Measurements from ENCODE around the gene TMEM245. TPM values are rescaled to one million over a fixed set of nuclear protein-coding genes. Genes with fewer than 3 reads are reported as not detected.

The TMEM245 gene
- total RNA-seq, 1 donor from 2014 or later: 85.3 TPM

DNA sequence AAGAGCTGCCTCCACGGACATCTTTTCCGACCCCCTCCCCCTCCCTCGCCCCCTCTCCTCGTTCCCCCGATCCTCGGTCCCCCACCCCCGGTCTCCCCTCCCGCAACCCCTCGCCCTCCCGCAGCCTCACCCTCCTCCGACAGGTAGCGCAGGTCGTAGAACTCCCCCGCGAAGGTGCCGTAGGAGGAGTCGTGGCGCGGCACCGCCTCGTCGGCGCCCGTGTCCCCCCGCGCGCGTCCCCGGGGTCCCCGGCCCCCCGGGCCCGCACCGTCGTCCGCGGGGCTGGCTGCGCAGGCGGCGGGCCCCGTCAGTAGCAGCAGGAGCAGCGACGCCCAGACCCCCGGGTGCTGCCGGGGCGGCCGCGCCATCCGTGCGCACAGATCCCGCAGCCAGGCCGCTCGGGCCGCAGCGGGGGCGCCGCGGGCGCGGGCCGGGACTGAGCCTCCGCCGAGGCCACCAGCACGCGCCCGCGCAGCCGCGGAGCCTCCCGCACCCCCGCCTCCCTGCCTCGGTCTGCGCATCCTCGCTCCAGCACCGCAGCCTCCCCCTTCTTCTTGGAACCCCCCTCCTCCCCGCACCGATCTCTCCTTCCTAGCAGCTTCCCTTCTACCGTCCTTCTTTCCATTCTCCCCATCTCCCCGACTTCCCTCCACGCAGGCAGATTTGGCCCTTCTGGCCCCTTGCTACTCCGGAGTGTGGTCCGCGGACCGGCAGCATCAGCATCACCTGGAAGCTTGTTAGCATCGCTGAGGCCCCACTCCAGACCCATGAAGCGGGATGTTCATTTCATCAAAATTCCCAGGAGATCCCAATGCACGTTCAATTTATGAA, 47.2 kb upstream of the TMEM245 start, which contains the start of gene FRRS1L:
Gene FRRS1L, minus strand, starts transcription at position 479 of the 831 bp plus-strand sequence. Its CDS starts 111 bp downstream, at position 368.
- peaks cover 17% of the 10 kb centered on the region for H3K4me1 Mint-ChIP-seq

DNA sequence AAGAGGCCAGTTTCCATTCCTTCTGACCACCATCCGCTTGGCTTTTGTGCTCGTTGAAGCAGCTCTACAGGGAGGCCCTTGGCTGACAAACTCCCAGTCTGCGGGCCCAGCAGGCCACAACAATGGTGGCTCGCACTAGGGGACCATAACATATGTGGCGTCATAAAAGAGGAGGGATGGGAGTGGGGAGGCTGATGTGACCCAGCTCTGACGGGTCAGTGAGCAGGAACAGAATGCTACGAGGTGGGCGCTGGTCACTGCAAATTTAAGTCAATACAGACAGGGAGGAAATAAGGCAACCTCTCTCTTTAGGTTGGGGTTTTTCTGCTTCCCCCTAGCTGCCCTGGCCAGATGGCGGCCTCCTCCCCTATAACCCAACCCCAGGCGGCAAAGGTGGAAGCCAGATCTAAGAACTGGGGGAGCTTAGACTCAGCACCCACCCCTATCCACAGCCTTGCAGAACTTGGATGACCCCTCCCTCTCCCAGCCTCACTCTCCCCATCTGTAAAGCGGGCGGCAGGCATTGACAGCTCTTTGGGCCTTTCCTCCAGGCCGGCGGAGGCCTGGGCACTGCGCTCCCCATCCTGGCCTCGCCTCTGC, 46.5 kb upstream of the TMEM245 start:
- Histone ChIP-seq H3K36me3 (no peaks in the 10 kb centered on the region), H4K20me1 (ENCODE audit: low read depth) (peaks cover 10% of the 10 kb centered on the region), H3K4me1 (peaks cover 9% of the 10 kb centered on the region), H3K27me3 (peaks cover 80% of the 10 kb centered on the region), H3K4me3 (peak overlapping the region; percentile 49), H3K9ac (no peak overlapping the region), H3K9me3 (ENCODE audit: low read depth) (peaks cover 6% of the 10 kb centered on the region), H3F3A (ENCODE audit: low read depth) (peaks cover 31% of the 10 kb centered on the region), H3K27ac (peak overlapping the region; percentile 68), H3K4me2 (peak overlapping the region; percentile 76), H3K79me2 (ENCODE audit: low read depth) (no peaks in the 10 kb centered on the region), H2AFZ (replicated peaks) (peak overlapping the region; percentile 45)
- no peak for TF ChIP-seq EZH2 (IDR thresholded peaks at IDR 0.05)
- TF ChIP-seq EZH2phosphoT487 (IDR thresholded peaks at IDR 0.05): peak; percentile 44
- Mint-ChIP-seq H3K9me3 (peaks cover 17% of the 10 kb centered on the region), H3K4me3 (peak overlapping the region; percentile 84), H3K27me3 (ENCODE audit: insufficient read depth, low read depth) (peaks cover 37% of the 10 kb centered on the region), H3K4me1 (peaks cover 17% of the 10 kb centered on the region), H3K36me3 (peaks cover 7% of the 10 kb centered on the region), H3K27ac (no peak overlapping the region)
- DNase-seq (ENCODE audit: low spot score): peak; percentile 88

More for the DNA sequence above, 47.2 kb upstream of the TMEM245 start, which contains the start of gene FRRS1L:
- Histone ChIP-seq H2AFZ (replicated peaks) (peak within 1 kb of the TSS; percentile 74), H3K9ac (no peak within 1 kb of the TSS), H3K4me3 (peak within 1 kb of the TSS; percentile 49), H3K9me3 (ENCODE audit: low read depth) (peaks cover 6% of the 10 kb centered on the region), H3K36me3 (no peaks in the 10 kb centered on the region), H3K4me1 (peaks cover 9% of the 10 kb centered on the region), H3K27ac (peak within 1 kb of the TSS; percentile 68), H3K27me3 (peaks cover 81% of the 10 kb centered on the region), H4K20me1 (ENCODE audit: low read depth) (peaks cover 10% of the 10 kb centered on the region), H3K4me2 (peak within 1 kb of the TSS; percentile 76), H3F3A (ENCODE audit: low read depth) (peaks cover 31% of the 10 kb centered on the region), H3K79me2 (ENCODE audit: low read depth) (no peaks in the 10 kb centered on the region)
- Mint-ChIP-seq H3K27ac (no peak within 1 kb of the TSS), H3K4me3 (peak within 1 kb of the TSS; percentile 88), H3K36me3 (peaks cover 7% of the 10 kb centered on the region), H3K27me3 (ENCODE audit: insufficient read depth, low read depth) (peaks cover 33% of the 10 kb centered on the region), H3K9me3 (peaks cover 18% of the 10 kb centered on the region)
- peak; percentile 78 for DNase-seq (ENCODE audit: low spot score)
- TF ChIP-seq, protein P1, sequence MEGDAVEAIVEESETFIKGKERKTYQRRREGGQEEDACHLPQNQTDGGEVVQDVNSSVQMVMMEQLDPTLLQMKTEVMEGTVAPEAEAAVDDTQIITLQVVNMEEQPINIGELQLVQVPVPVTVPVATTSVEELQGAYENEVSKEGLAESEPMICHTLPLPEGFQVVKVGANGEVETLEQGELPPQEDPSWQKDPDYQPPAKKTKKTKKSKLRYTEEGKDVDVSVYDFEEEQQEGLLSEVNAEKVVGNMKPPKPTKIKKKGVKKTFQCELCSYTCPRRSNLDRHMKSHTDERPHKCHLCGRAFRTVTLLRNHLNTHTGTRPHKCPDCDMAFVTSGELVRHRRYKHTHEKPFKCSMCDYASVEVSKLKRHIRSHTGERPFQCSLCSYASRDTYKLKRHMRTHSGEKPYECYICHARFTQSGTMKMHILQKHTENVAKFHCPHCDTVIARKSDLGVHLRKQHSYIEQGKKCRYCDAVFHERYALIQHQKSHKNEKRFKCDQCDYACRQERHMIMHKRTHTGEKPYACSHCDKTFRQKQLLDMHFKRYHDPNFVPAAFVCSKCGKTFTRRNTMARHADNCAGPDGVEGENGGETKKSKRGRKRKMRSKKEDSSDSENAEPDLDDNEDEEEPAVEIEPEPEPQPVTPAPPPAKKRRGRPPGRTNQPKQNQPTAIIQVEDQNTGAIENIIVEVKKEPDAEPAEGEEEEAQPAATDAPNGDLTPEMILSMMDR (IDR thresholded peaks at IDR 0.05): no peak
- TF ChIP-seq EZH2phosphoT487 (IDR thresholded peaks at IDR 0.05) (peak; percentile 9), EZH2 (IDR thresholded peaks at IDR 0.05) (peak; percentile 35)

DNA sequence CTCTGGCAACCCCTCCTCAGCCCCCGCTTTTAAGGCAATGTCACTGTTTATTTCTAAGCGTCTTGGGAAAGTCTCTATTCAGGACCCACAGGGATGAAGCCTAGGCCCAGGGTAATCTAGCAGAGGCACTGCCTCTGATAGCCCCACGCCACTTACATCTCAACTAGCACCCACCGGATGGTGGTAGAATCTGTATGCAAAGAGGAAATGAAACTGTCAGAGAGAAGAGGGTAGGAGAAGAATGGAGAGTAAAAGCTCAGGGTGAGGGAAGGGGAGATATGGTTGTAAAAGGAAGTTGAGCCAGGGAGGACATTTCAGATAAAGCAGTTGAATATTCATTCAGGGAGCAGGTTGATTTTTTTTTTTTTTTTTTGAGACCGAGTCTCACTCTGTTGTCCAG, 44.3 kb upstream of the TMEM245 start:
- Histone ChIP-seq H3K4me2 (no peak overlapping the region), H2AFZ (replicated peaks) (no peak overlapping the region), H3K79me2 (ENCODE audit: low read depth) (no peaks in the 10 kb centered on the region), H4K20me1 (ENCODE audit: low read depth) (peaks cover 10% of the 10 kb centered on the region), H3K4me1 (peaks cover 9% of the 10 kb centered on the region), H3K36me3 (no peaks in the 10 kb centered on the region), H3K9me3 (ENCODE audit: low read depth) (peaks cover 6% of the 10 kb centered on the region), H3F3A (ENCODE audit: low read depth) (peaks cover 31% of the 10 kb centered on the region), H3K27me3 (peaks cover 68% of the 10 kb centered on the region), H3K4me3 (no peak overlapping the region), H3K9ac (no peak overlapping the region), H3K27ac (no peak overlapping the region)
- H3K27me3 Mint-ChIP-seq (ENCODE audit: insufficient read depth, low read depth): peaks cover 37% of the 10 kb centered on the region
- DNase-seq (ENCODE audit: low spot score): no peak
- H3K4me3 Mint-ChIP-seq: no peak overlapping the region
- peaks cover 7% of the 10 kb centered on the region for H3K36me3 Mint-ChIP-seq
- H3K4me1 Mint-ChIP-seq: peaks cover 20% of the 10 kb centered on the region
- no peak for TF ChIP-seq EZH2phosphoT487 (IDR thresholded peaks at IDR 0.05)
- TF ChIP-seq, protein P1 (IDR thresholded peaks at IDR 0.05): no peak
- no peak for TF ChIP-seq EZH2 (IDR thresholded peaks at IDR 0.05)
- no peak overlapping the region for H3K27ac Mint-ChIP-seq
- H3K9me3 Mint-ChIP-seq: peaks cover 13% of the 10 kb centered on the region
